Adipose tissue (tissue), 3 donors: ENCODE results near the gene MAFG. TPM values are rescaled to one million over a fixed set of nuclear protein-coding genes. Genes with fewer than 3 reads are reported as not detected.
"Not testable (repeated sequence)": the region's sequence is repeated elsewhere in the genome, so short reads cannot be mapped to it uniquely, and the experiment has no call there.

Experiments used
- H3K27ac ChIP-seq: one replicate; pipeline ENCODE4 v1.5.1; 2013; ENCODE audit warnings: low read depth, low read length
- WGBS, 3 donors: extraction: QIAGEN DNeasy Blood & Tissue Kit; methylation state at CpG; one replicate each; pipeline ENCODE4 v1.1.7; 2013; 5-methylcytosine and 5-hydroxymethylcytosine counted together
- polyA plus RNA-seq, 3 donors: library from polyadenylated mRNA; stranded (reverse); fragments of 200-250 nt; gene quantifications; one replicate each; pipeline ENCODE4 v1.2.3, GENCODE V29; 2013
- donor health status: healthy with polysubstance abuse.
- donor health status: Bipolar disorder and iron deficiency.
- donor health status: healthy.

The MAFG gene
- polyA plus RNA-seq, 3 donors, result 5.2 to 13.9 (median 13.8) TPM

DNA sequence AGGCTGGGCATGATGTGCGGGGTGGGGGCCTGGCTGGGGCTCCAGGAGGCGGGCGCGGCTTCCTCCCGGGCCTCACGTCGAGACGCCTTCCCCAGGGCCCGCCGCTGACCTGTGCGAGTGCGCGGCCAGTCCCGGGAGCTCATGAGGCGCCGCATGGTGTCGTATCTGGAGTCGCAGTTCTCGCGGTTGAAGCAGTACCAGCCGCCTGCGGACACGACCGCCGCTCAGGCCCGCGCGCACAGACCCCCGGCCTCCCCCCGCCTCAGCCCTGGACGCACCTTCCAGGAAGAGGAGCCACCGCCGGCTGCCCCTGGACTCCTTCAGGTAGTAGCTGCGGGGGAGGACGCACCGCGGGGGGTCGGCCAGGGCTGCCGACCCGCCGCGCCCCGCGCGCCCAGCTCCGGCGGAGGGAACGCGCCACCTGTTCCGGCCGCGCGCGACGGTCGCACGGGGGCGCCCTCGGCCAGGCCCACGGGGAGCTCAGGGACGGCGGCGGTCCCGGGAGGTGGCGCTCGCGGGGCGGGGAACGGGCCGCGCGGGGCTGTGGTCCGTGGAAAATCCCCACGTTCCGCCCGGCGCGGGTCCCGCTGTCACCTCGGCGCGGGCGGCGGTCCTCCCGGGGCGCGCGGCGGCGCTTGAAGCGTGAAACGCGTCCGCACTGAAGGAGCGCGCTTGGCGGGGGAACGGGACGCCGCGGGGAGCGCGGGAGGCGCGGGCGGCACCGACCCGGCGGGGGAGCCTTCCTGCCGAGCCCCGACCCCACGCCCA lies 32.0 kb upstream of the MAFG start:
- 1 to 2% (median 2%) methylated on average over 53 to 112 of the region's 112 CpGs for WGBS, 3 donors

GRCh38 chr17:81958633-81959342 lies 31.3 kb upstream of the MAFG start:
- whole genome bisulfite sequencing, 3 donors, result 57 to 64% (median 63%) methylated on average over 15 of the region's 15 CpGs
- H3K27ac ChIP-seq, result no peak overlapping the region

More for the DNA sequence above, 32.0 kb upstream of the MAFG start:
- no peak overlapping the region for H3K27ac ChIP-seq

- 79 to 93% (median 83%) methylated on average over 17 to 19 of the region's 19 CpGs for WGBS, 3 donors
- no peak overlapping the region for H3K27ac ChIP-seq
These were observed 30.3 kb upstream of the MAFG start for GRCh38 chr17:81957691-81958432.

GRCh38 chr17:81956607-81957589 lies 29.4 kb upstream of the MAFG start:
- 81 to 84% (median 82%) methylated on average over 44 to 45 of the region's 45 CpGs for WGBS, 3 donors
- no peak overlapping the region for H3K27ac ChIP-seq

DNA sequence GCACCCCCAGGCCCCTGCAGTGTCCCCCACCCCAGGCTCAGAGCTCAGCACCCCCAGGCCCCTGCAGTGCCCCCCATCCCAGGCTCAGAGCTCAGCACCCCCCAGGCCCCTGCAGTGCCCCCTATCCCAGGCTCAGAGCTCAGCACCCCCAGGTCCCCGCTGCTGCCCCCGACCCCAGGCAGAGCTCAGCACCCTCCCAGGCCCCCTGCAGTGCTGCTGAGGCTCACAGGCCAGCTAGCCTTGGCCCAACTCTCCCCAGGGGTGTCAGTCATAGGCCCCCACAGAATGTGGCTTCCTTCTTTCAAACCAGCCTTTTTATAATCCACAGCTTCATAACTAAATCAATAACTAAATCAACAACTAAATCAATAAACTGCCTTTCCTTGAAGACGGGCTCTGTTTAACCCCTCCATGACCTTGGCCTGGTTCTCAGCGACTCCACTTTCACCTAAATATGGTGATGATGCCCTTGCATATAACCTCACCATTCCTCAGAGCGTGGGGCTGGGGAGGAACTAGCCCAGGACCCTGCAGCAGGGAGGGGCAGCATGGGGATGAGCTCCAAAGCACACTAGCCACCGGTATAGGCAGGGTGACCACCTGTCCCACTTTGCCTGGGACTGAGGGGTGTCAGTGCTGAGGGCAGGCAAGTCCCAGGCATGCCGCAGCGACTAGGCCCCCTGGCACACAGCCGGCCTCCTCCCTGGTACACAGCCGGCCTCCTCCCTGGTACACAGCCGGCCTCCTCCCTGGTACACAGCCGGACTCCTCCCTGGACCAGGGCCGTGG lies 28.4 kb upstream of the MAFG start:
- no peak overlapping the region for H3K27ac ChIP-seq
- 73 to 89% (median 89%) methylated on average over 12 to 13 of the region's 13 CpGs for WGBS, 3 donors

GRCh38 chr17:81955058-81955681 lies 27.6 kb upstream of the MAFG start:
- H3K27ac ChIP-seq, result no peak overlapping the region
- 88 to 93% (median 88%) methylated on average over 26 of the region's 26 CpGs for WGBS, 3 donors

DNA sequence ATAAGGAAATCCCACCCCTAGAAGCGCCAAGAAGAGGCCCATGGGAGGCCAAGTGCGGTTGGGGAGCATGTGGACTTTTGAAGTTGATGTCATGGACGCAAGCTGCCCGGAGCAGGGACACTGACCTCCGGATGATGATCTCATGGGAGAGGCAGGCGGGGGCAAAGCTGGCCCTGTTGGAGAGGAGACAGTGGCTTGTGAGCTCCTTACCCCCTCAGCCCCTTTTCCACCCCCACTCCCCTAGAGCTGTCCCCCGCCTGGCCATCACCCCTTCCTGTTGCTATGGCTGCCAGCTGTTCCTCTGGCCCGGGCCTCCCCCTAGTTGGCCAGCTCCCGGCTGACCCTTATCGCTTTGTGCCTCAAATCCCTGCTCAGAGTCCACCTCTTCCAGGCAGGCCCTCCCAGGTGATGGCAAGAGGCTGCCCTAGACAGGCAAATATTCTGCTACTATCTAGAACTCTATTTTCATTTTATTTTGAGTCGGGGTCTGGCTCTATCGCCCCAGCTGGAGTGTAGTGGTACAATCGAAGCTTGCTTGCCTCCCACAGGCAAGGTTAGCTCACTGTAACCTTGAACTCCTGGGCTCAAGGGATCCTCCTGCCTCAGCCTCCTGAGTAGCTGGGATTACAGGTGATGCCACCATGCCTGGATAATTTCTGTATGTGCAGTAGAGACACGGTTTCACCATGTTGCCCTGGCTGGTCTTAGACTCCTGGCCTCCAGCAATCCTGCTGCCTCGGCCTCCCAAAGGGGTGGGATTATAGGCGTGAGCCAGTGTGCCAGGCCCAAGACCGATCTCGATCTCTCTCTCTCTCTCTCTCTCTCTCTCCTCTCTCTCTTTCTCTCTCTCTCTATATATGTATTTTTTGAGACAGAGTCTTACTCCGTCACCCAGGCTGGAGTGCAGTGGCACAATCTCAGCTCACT lies 26.9 kb upstream of the MAFG start:
- WGBS, 3 donors, result 81 to 85% (median 85%) methylated on average over 18 to 19 of the region's 19 CpGs
- no peak overlapping the region for H3K27ac ChIP-seq

- H3K27ac ChIP-seq, result not testable (repeated sequence)
- WGBS, 3 donors, result 75 to 87% (median 75%) methylated on average over 5 of the region's 5 CpGs
These were observed 25.9 kb upstream of the MAFG start for GRCh38 chr17:81953443-81953842.

- 68 to 80% (median 79%) methylated on average over 16 of the region's 16 CpGs for WGBS, 3 donors
- no peak overlapping the region for H3K27ac ChIP-seq
These were observed 25.3 kb upstream of the MAFG start for GRCh38 chr17:81952792-81953228.

- WGBS, 3 donors, result 47 to 55% (median 48%) methylated on average over 12 to 13 of the region's 13 CpGs
- H3K27ac ChIP-seq, result no peak overlapping the region
These were observed 24.5 kb upstream of the MAFG start for GRCh38 chr17:81951785-81952684.

DNA sequence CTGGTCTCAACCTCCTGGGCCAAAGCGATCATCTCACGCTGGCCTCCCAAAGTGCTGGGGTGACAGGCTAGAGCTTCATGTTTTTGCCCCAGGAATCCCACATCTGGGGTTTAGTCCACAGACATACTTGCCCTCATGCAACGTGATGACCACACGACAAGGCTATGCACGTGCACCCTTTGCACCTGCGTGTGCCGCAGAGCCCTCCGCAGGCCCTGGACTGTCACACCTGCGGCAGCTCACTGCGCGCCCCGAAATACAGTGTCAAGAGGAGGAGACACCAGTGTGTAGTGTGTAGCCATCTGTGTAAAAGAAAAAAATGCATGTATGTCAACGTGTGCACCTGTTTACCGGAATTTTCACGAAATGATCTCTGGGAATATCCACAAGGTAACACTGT lies 23.0 kb upstream of the MAFG start:
- H3K27ac ChIP-seq, result no peak overlapping the region
- WGBS, 3 donors, result 83 to 89% (median 88%) methylated on average over 15 of the region's 15 CpGs

- 80 to 85% (median 84%) methylated on average over 17 of the region's 17 CpGs for WGBS, 3 donors
- no peak overlapping the region for H3K27ac ChIP-seq
These were observed 21.3 kb upstream of the MAFG start for GRCh38 chr17:81948635-81949378.

- no peak within 1 kb of the TSS for H3K27ac ChIP-seq
- WGBS, 3 donors, result 89% methylated on average over 13 of the region's 13 CpGs
These were observed 19.7 kb upstream of the MAFG start, which contains the start of gene MYADML2 for GRCh38 chr17:81947189-81947588. MYADML2 (minus strand) TSS chr17:81947233; CDS start chr17:81941741, 5,492 bp downstream.

DNA sequence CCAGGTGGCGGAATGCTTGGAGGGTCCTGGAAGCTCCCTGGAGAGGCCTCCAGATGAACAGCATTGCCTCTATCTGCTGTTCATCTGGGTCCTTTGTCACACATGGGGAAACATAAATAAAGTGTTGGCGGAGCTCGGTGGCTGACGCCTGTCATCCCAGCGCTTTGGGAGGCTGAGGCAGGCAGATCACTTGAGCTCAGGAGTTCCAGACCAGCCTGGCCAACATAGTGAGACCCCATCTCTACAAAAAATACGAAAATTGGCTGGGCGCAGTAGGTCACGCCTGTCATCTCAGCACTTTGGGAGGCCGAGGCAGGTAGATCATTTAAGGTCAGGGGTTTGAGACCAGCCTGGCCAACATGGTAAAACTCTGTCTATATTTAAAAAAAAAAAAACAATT lies 17.3 kb upstream of the MAFG start:
- 86 to 88% (median 87%) methylated on average over 9 of the region's 9 CpGs for WGBS, 3 donors
- no peak overlapping the region for H3K27ac ChIP-seq
